Pulmonary artery endothelial cell (primary cell): ENCODE results near the gene SHISA4. TPM values are rescaled to one million over a fixed set of nuclear protein-coding genes. Genes with fewer than 3 reads are reported as not detected.
"Not testable (repeated sequence)": the region's sequence is repeated elsewhere in the genome, so short reads cannot be mapped to it uniquely, and the experiment has no call there.

ENCODE experiments used
- DNase-seq: peaks from one replicate; pipeline ENCODE4 v3.0.0-alpha.2; 2011; ENCODE audit warnings: low read depth, low spot score
- total RNA-seq: library from RNA; depleted of rRNA; stranded (reverse); fragments of >200 nt; gene quantifications from 2 replicates; pipeline ENCODE4 v1.2.3, GENCODE V29; 2014

Gene SHISA4
- total RNA-seq, result 10.1 and 10.4 TPM in 2 replicates

DNA sequence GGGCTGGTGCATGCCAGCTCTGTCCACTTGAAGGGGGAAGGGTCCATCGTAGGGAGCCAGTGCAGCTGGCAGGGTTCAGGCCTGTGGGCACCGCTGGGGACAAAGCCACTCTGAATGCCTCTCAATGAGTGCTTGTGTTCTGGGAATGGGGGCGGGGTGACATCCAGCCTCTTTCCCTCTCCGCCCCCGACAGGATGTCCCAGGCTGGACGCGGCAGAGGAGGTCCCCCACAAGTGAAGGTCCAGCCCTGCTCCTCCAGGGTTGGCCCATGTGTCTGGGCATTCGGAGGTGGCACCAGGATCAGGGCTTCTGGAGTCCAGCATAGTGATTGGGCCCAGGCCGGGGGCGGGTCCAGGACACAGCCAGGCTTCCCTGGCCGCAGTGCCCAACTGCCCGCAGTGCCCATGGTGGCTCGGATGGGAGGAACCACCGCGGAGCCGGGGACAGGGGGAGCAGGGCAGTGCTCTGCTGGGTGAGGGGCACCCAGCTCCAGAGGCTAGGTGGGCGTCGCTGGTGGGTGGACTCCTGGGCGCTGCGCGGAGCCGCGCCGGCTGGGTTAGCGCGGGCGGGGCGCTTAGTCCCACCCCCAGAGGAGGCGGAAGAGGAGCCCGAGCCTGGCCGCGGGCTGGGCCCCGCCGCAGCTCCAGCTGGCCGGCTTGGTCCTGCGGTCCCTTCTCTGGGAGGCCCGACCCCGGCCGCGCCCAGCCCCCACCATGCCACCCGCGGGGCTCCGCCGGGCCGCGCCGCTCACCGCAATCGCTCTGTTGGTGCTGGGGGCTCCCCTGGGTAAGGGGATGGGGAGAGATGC, at the start of gene SHISA4:
SHISA4 (plus strand) TSS at position 617 of the 808 bp plus-strand sequence; CDS start at position 714, 97 bp downstream.
- no peak for DNase-seq

- DNase-seq, result not testable (repeated sequence)
Measured at GRCh38 chr1:201839089-201839488, 49.6 kb upstream of the SHISA4 start.

- DNase-seq, result no peak
Measured at GRCh38 chr1:201840055-201840454, 48.6 kb upstream of the SHISA4 start.

DNA sequence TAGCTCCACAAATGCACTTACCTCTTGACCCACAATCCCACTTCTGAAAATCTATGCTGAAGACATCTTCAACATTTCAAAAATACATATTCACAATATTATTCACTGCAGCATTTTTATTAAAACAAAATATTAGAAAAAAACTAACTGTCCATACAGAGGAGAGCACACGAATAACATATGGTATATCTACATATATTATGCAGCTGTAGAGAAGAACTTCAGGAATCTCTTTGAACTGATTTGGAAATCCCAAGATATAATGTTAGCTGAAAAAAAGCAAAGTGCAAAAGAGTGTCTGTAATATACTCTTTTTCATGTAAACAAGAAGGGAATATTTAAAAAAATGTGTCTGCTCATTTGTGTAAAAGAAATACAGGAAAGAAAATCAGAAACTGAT, 48.2 kb upstream of the SHISA4 start:
- no peak for DNase-seq

- no peak for DNase-seq
Measured at GRCh38 chr1:201841265-201841912, 47.3 kb upstream of the SHISA4 start.

GRCh38 chr1:201842472-201843027, 46.1 kb upstream of the SHISA4 start:
- DNase-seq, result no peak

GRCh38 chr1:201845331-201846083, 43.2 kb upstream of the SHISA4 start:
- no peak for DNase-seq

DNA sequence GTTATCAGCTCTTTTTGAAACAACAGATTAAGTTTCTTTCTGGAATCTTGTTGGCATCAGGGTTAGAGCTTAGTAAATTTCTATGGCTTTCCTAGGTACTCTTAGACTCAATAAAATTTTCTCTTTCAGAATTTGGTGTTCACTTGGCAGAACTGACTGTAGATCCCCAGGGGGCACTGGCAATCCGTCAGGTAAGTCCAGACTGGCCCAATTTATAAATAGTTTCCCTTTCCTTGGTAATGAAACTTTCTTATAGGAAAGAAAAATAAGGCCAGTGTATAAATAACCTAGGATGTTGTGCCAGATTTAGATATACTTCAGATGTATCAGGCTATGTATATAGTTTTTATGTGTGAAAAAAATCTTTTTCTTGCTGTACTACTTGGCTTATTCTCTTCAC, 41.5 kb upstream of the SHISA4 start:
- DNase-seq, result no peak

DNA sequence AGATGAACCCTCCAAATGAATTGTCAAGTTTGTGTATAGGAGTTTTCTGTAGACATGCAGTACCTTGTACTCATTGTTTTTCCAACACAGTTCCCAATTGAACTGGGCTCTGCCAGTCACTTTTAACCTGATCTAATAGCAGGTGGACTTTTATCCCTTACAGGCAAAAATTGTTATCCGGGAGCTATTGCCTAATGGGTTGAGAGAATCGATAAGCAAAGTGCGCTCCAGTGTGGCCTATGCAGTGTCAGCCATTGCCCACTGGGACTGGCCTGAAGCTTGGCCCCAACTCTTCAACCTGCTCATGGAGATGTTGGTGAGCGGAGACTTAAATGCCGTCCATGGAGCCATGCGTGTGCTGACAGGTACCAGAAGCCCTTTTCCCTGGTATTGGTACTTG, 40.5 kb upstream of the SHISA4 start:
- DNase-seq, result no peak

GRCh38 chr1:201849372-201850052, 39.2 kb upstream of the SHISA4 start:
- DNase-seq, result no peak

- DNase-seq, result peak; percentile 77
Measured at GRCh38 chr1:201850053-201850397, 38.7 kb upstream of the SHISA4 start.

- no peak for DNase-seq
Measured at GRCh38 chr1:201851949-201852348, 36.7 kb upstream of the SHISA4 start.

- DNase-seq, result not testable (repeated sequence)
Measured at GRCh38 chr1:201856722-201857121, 32.0 kb upstream of the SHISA4 start.

- DNase-seq, result peak; percentile 93
Measured at GRCh38 chr1:201859424-201859823, 29.3 kb upstream of the SHISA4 start.

GRCh38 chr1:201861448-201861847, 27.2 kb upstream of the SHISA4 start:
- no peak for DNase-seq

GRCh38 chr1:201870397-201870796, 18.3 kb upstream of the SHISA4 start:
- no peak for DNase-seq

DNA sequence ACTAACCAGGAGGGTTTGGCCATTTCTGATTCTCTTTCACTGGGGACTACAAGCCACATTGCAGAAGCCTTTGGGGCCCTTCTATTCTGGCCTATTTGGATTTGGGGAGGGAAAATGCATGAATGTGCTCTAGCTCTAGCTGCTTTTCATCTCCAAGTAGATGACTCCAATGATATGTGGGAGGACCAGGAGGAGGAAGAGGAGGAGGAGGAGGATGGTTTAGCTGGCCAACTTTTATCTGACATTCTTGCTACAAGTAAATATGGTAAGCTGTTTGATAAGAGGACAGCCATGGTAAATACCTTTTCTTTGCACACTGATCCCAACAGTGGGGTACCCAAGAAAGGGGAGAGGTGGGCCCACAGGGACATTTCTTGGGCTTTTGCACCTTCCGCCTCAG, 14.0 kb upstream of the SHISA4 start:
- DNase-seq, result no peak

GRCh38 chr1:201876148-201876818, 12.4 kb upstream of the SHISA4 start:
- DNase-seq, result no peak

DNA sequence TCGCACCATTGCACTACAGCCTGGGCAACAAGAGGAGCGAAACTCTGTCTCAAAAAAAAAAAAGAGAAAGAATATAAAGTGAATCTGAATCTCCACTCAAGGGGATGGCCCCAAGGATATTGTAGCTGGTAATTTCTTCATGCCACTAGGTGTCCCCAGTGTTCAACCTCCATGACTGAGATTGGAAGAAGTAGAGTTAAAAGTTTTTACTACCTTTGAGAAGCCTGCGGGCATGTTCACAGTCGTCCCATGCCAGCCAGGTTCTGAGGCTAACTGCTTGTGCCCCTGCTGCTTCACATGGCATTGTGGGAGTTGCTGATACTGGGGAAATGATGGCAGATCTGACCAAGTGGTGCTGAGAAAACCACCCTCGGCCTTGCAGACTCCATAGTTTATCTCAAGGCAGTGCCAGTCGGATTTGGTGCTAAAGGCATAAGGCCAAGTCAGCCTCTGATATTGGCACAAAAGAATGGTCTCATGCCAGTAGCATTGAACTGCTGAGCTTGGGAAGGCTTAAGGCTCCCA, 10.8 kb upstream of the SHISA4 start:
- DNase-seq, result no peak

DNA sequence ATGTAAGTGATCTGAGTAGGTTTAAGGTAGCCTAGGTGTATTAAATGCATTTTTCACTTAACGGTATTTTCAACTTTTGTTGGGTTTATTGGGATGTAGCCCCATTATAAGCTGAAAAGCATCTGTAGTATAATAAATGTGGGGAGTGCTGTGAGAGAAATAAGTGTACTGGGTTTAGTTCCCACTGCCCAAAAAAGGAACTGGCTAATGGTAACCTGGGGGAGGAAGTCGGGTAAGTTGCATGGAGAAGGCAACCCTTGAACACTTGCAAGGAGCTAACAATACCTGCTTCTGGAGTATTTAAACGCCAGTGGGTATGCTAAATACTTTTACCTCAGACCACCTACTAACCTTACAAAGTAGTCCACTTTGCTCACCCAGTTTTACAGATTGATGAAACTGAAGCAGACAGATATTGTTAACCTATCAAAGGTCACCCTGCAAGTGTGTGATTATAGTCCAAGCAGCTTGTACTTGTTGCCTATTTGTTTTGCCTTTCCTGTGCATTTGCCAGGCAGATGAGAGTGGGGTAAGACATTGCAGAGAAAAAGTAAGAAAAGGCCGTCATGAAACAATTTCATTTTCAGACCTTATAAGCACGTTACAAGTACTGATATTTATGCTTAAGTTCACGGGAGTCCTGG, 7.6 kb upstream of the SHISA4 start:
- no peak for DNase-seq
